Liver (tissue), 9 donors: ENCODE results near the gene GRPEL2. TPM values are rescaled to one million over a fixed set of nuclear protein-coding genes. Genes with fewer than 3 reads are reported as not detected.

Source experiments
- DNase-seq: peaks from one replicate; pipeline ENCODE4 v3.0.0-alpha.2; 2017; ENCODE audit warnings: low spot score
- H3K27ac ChIP-seq, 2 donors: one replicate each; pipeline ENCODE4 v1.7.0; 2013; ENCODE audit warnings: inconsistent platforms in 2 of 2, low read length in 2 of 2, control low read depth in 1 of 2, low read depth in 1 of 2, mild to moderate bottlenecking in 1 of 2
- H3K27me3 ChIP-seq, 4 donors: one replicate each; pipeline versions ENCODE4 v1.6.1 to v1.7.0; 2013; ENCODE audit warnings: low read length in 3 of 4, inconsistent platforms in 1 of 4, mild to moderate bottlenecking in 1 of 4, moderate library complexity in 1 of 4; ENCODE audit not compliant: control insufficient read depth in 4 of 4, insufficient read depth in 4 of 4
- H3K36me3 ChIP-seq, 4 donors: one replicate each; pipeline versions ENCODE4 v1.6.1 to v1.7.0; 2013; ENCODE audit warnings: low read length in 3 of 4, mild to moderate bottlenecking in 3 of 4, low read depth in 1 of 4, moderate library complexity in 1 of 4; ENCODE audit not compliant: control insufficient read depth in 4 of 4, insufficient read depth in 3 of 4
- H3K4me1 ChIP-seq, 4 donors: one replicate each; pipeline versions ENCODE4 v1.6.1 to v1.7.0; 2013; ENCODE audit warnings: low read length in 3 of 4, mild to moderate bottlenecking in 3 of 4, moderate library complexity in 1 of 4; ENCODE audit not compliant: control insufficient read depth in 4 of 4, insufficient read depth in 4 of 4
- H3K4me3 ChIP-seq, 3 donors: one replicate each; pipeline versions ENCODE4 v1.6.1 to v1.7.0; 2013; ENCODE audit warnings: low read length in 3 of 3, control low read depth in 1 of 3, low read depth in 1 of 3, mild to moderate bottlenecking in 1 of 3
- H3K9ac ChIP-seq, 2 donors: one replicate each; pipeline ENCODE4 v1.7.0; 2013; ENCODE audit warnings: low read length in 2 of 2, mild to moderate bottlenecking in 2 of 2, moderate library complexity in 2 of 2, control low read depth in 1 of 2, low read depth in 1 of 2
- H3K9me3 ChIP-seq, 4 donors: one replicate each; pipeline versions ENCODE4 v1.6.1 to v1.7.0; 2013; ENCODE audit warnings: low read length in 3 of 4; ENCODE audit not compliant: control insufficient read depth in 4 of 4
- EGR1 ChIP-seq, 2 donors: IDR thresholded peaks; 2 replicates each; pipeline ENCODE4 v1.6.1; 2016 to 2018; ENCODE audit warnings: antibody characterized with exemption in 2 of 2, low read depth in 2 of 2
- FOXA1 ChIP-seq: IDR thresholded peaks from 2 replicates; pipeline ENCODE4 v1.6.1; 2016; ENCODE audit warnings: antibody characterized with exemption
- FOXA2 ChIP-seq: IDR thresholded peaks from 2 replicates; pipeline ENCODE4 v1.6.1; 2016; ENCODE audit warnings: antibody characterized with exemption
- GABPA ChIP-seq, 2 donors: IDR thresholded peaks in 1 of 2; conservative IDR thresholded peaks in 1 of 2; 2 replicates each; pipeline ENCODE4 v1.6.1; 2016; ENCODE audit warnings: antibody characterized with exemption in 2 of 2, mild to moderate bottlenecking in 1 of 2, moderate library complexity in 1 of 2
- HNF4A ChIP-seq, 2 donors: conservative IDR thresholded peaks; 2 replicates each; pipeline ENCODE4 v1.6.1; 2016; ENCODE audit warnings: antibody characterized with exemption in 2 of 2, mild to moderate bottlenecking in 2 of 2
- HNF4G ChIP-seq: IDR thresholded peaks from 2 replicates; pipeline ENCODE4 v1.6.1; 2016; ENCODE audit warnings: antibody characterized with exemption
- JUND ChIP-seq, 2 donors: IDR thresholded peaks; 2 replicates each; pipeline ENCODE4 v1.6.1; 2016; ENCODE audit warnings: antibody characterized with exemption in 2 of 2
- NR2F2 ChIP-seq: IDR thresholded peaks from 2 replicates; pipeline ENCODE4 v1.6.1; 2016; ENCODE audit warnings: antibody characterized with exemption
- RAD21 ChIP-seq, 2 donors: IDR thresholded peaks; 2 replicates each; pipeline ENCODE4 v1.6.1; 2016; ENCODE audit warnings: antibody characterized with exemption in 2 of 2, mild to moderate bottlenecking in 2 of 2
- RXRA ChIP-seq, 2 donors: IDR thresholded peaks; 2 replicates each; pipeline ENCODE4 v1.6.1; 2017 to 2018; ENCODE audit warnings: antibody characterized with exemption in 2 of 2, mild to moderate bottlenecking in 1 of 2
- SP1 ChIP-seq: IDR thresholded peaks from 2 replicates; pipeline ENCODE4 v1.6.1; 2018; ENCODE audit warnings: antibody characterized with exemption, mild to moderate bottlenecking
- TAF1 ChIP-seq: conservative IDR thresholded peaks from 2 replicates; pipeline ENCODE4 v1.6.1; 2016; ENCODE audit warnings: antibody characterized with exemption, mild to moderate bottlenecking
- YY1 ChIP-seq: IDR thresholded peaks from 2 replicates; pipeline ENCODE4 v1.6.1; 2016; ENCODE audit warnings: antibody characterized with exemption, mild to moderate bottlenecking
- WGBS: extraction: QIAGEN DNeasy Blood & Tissue Kit; methylation state at CpG from one replicate; pipeline ENCODE4 v1.1.7; 2013; 5-methylcytosine and 5-hydroxymethylcytosine counted together
- polyA plus RNA-seq, 2 donors: library from polyadenylated mRNA; stranded (reverse) in 1 of 2; unstranded in 1 of 2; fragments of 200-250 nt in 1 of 2; fragments of >200 nt in 1 of 2; fragmentation: Nextera tagmentation in 1 of 2; extraction: Ambion mirVana in 1 of 2; gene quantifications; one replicate each; pipeline versions ENCODE4 v1.2.1 to v1.2.3, GENCODE V29; 2013 to 2015
- total RNA-seq, 2 donors: library from RNA; depleted of rRNA; stranded (reverse); fragments of >200 nt; gene quantifications; one replicate each; pipeline ENCODE4 v1.2.3, GENCODE V29; 2014
- TF ChIP-seq, protein P1 (sequence below): IDR thresholded peaks from 2 replicates; pipeline ENCODE4 v1.6.1; 2016; ENCODE audit warnings: antibody characterized with exemption
- TF ChIP-seq, protein P2 (sequence below): fragments of 150-350 bp; IDR thresholded peaks from 2 replicates; pipeline ENCODE4 v1.5.1; 2017; ENCODE audit warnings: improper control_type of control experiment, low read depth, low read length; ENCODE audit not compliant: missing input control
- TF ChIP-seq, protein P3 (sequence below): IDR thresholded peaks from 2 replicates; pipeline ENCODE4 v1.6.1; 2016; ENCODE audit warnings: antibody characterized with exemption, mild to moderate bottlenecking
- TF ChIP-seq, protein P4 (sequence below): IDR thresholded peaks from 2 replicates; pipeline ENCODE4 v1.6.1; 2016; ENCODE audit warnings: antibody characterized with exemption
- TF ChIP-seq, protein P5 (sequence below): IDR thresholded peaks from 2 replicates; pipeline ENCODE4 v1.6.1; 2016; ENCODE audit warnings: antibody characterized with exemption
- donor health status: healthy.
- donor health status: healthy.
- donor health status: healthy.
- donor health status: healthy.
- donor health status: healthy.

Gene GRPEL2
- total and polyA plus RNA-seq, 4 donors = 2.5 to 9.5 (median 4.8) TPM

DNA sequence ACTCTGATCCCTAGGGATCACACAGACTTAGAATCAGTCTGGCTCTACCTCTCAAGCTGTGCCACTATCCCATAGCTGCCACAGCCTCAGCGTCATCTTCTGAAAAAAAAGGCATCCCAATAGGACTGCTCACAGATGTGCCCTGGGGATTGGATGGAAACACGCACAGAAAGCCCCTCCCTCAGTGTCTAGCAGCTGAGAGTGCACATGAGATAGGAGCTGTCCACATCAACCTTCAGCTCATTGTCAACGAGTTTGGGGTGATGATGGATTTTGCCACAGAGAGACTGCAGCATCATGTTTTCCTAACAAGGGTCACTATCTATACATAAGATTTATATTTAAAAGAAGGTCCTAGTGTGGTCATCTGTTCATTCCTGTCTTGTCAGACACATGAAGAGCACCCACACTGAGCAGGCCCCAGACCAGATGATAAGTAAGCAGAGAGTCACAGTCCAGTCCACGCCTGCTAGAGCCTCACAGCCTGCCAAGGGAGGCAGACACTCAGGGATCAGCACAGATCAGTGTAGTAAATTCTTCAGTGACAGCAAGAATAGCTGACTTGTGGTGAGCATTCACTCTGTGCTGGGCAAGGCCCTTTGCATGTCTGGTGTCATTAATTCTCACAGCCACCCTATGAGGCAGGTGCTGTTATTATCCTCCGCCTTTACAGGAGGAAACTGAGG lies 47.8 kb upstream of the GRPEL2 start:
- no peak overlapping the region for H3K9ac ChIP-seq
- no peak overlapping the region for H3K27ac ChIP-seq
- no peaks in the 10 kb centered on the region for H3K9me3 ChIP-seq
- no peak for DNase-seq
- H3K4me1 ChIP-seq = peaks cover 0 to 5% (median 2%) of the 10 kb centered on the region in 4 donors
- TF ChIP-seq SP1 = no peak
- no peak for TF ChIP-seq RXRA (IDR thresholded peaks at IDR 0.05)
- TF ChIP-seq RAD21 (IDR thresholded peaks at IDR 0.05) = no peak
- TF ChIP-seq, protein P1, sequence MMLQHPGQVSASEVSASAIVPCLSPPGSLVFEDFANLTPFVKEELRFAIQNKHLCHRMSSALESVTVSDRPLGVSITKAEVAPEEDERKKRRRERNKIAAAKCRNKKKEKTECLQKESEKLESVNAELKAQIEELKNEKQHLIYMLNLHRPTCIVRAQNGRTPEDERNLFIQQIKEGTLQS = no peak
- TF ChIP-seq, protein P2, sequence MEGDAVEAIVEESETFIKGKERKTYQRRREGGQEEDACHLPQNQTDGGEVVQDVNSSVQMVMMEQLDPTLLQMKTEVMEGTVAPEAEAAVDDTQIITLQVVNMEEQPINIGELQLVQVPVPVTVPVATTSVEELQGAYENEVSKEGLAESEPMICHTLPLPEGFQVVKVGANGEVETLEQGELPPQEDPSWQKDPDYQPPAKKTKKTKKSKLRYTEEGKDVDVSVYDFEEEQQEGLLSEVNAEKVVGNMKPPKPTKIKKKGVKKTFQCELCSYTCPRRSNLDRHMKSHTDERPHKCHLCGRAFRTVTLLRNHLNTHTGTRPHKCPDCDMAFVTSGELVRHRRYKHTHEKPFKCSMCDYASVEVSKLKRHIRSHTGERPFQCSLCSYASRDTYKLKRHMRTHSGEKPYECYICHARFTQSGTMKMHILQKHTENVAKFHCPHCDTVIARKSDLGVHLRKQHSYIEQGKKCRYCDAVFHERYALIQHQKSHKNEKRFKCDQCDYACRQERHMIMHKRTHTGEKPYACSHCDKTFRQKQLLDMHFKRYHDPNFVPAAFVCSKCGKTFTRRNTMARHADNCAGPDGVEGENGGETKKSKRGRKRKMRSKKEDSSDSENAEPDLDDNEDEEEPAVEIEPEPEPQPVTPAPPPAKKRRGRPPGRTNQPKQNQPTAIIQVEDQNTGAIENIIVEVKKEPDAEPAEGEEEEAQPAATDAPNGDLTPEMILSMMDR = no peak
- no peak for TF ChIP-seq FOXA1
- TF ChIP-seq YY1 = no peak
- TF ChIP-seq, protein P3, sequence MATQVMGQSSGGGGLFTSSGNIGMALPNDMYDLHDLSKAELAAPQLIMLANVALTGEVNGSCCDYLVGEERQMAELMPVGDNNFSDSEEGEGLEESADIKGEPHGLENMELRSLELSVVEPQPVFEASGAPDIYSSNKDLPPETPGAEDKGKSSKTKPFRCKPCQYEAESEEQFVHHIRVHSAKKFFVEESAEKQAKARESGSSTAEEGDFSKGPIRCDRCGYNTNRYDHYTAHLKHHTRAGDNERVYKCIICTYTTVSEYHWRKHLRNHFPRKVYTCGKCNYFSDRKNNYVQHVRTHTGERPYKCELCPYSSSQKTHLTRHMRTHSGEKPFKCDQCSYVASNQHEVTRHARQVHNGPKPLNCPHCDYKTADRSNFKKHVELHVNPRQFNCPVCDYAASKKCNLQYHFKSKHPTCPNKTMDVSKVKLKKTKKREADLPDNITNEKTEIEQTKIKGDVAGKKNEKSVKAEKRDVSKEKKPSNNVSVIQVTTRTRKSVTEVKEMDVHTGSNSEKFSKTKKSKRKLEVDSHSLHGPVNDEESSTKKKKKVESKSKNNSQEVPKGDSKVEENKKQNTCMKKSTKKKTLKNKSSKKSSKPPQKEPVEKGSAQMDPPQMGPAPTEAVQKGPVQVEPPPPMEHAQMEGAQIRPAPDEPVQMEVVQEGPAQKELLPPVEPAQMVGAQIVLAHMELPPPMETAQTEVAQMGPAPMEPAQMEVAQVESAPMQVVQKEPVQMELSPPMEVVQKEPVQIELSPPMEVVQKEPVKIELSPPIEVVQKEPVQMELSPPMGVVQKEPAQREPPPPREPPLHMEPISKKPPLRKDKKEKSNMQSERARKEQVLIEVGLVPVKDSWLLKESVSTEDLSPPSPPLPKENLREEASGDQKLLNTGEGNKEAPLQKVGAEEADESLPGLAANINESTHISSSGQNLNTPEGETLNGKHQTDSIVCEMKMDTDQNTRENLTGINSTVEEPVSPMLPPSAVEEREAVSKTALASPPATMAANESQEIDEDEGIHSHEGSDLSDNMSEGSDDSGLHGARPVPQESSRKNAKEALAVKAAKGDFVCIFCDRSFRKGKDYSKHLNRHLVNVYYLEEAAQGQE = no peak
- no peak for TF ChIP-seq FOXA2
- TF ChIP-seq GABPA (IDR thresholded peaks at IDR 0.05 in 1 of 2, conservative IDR thresholded peaks at IDR 0.05 in 1 of 2) = no peak
- TF ChIP-seq HNF4G = no peak
- TF ChIP-seq HNF4A (conservative IDR thresholded peaks at IDR 0.05) = no peak
- TF ChIP-seq JUND (IDR thresholded peaks at IDR 0.05) = no peak
- TF ChIP-seq NR2F2 = no peak
- TF ChIP-seq, protein P4, sequence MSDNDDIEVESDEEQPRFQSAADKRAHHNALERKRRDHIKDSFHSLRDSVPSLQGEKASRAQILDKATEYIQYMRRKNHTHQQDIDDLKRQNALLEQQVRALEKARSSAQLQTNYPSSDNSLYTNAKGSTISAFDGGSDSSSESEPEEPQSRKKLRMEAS = no peak
- TF ChIP-seq EGR1 (IDR thresholded peaks at IDR 0.05; ENCODE audit: low read depth in 2 of 2) = no peak
- no peak for TF ChIP-seq TAF1
- TF ChIP-seq, protein P5, sequence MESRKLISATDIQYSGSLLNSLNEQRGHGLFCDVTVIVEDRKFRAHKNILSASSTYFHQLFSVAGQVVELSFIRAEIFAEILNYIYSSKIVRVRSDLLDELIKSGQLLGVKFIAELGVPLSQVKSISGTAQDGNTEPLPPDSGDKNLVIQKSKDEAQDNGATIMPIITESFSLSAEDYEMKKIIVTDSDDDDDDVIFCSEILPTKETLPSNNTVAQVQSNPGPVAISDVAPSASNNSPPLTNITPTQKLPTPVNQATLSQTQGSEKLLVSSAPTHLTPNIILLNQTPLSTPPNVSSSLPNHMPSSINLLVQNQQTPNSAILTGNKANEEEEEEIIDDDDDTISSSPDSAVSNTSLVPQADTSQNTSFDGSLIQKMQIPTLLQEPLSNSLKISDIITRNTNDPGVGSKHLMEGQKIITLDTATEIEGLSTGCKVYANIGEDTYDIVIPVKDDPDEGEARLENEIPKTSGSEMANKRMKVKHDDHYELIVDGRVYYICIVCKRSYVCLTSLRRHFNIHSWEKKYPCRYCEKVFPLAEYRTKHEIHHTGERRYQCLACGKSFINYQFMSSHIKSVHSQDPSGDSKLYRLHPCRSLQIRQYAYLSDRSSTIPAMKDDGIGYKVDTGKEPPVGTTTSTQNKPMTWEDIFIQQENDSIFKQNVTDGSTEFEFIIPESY = no peak
- no peaks in the 10 kb centered on the region for H3K36me3 ChIP-seq
- WGBS = 82% methylated on average over 5 of the region's 5 CpGs
- no peak overlapping the region for H3K4me3 ChIP-seq
- no peaks in the 10 kb centered on the region for H3K27me3 ChIP-seq
